Omental fat pad (tissue), 4 donors: ENCODE results near the gene YAP1. TPM values are rescaled to one million over a fixed set of nuclear protein-coding genes. Genes with fewer than 3 reads are reported as not detected.

ENCODE experiments used
- ATAC-seq: fragments of 150-250 bp; one replicate; pipeline ENCODE4 v1.9.1; 2016; ENCODE audit warnings: mild to moderate bottlenecking, moderate library complexity; ENCODE audit not compliant: low FRiP score
- DNase-seq: peaks from one replicate; pipeline ENCODE4 v3.0.0-alpha.2; 2019; ENCODE audit warnings: low spot score
- total RNA-seq, 4 donors: library from RNA; depleted of rRNA; stranded (reverse); fragments of >200 nt; gene quantifications; one replicate each; pipeline ENCODE4 v1.1.0, GENCODE V29; 2016
- TF ChIP-seq, protein P1 (sequence below), 3 donors: fragments of 450-650 bp; IDR thresholded peaks; one replicate each; pipeline ENCODE4 v1.5.1; 2016 to 2017; ENCODE audit warnings: antibody characterized with exemption in 3 of 3, mild to moderate bottlenecking in 3 of 3, moderate library complexity in 2 of 3

The YAP1 gene
- total RNA-seq, 4 donors from 2014 or later, result 102 to 152 (median 130) TPM

- TF ChIP-seq, protein P1, sequence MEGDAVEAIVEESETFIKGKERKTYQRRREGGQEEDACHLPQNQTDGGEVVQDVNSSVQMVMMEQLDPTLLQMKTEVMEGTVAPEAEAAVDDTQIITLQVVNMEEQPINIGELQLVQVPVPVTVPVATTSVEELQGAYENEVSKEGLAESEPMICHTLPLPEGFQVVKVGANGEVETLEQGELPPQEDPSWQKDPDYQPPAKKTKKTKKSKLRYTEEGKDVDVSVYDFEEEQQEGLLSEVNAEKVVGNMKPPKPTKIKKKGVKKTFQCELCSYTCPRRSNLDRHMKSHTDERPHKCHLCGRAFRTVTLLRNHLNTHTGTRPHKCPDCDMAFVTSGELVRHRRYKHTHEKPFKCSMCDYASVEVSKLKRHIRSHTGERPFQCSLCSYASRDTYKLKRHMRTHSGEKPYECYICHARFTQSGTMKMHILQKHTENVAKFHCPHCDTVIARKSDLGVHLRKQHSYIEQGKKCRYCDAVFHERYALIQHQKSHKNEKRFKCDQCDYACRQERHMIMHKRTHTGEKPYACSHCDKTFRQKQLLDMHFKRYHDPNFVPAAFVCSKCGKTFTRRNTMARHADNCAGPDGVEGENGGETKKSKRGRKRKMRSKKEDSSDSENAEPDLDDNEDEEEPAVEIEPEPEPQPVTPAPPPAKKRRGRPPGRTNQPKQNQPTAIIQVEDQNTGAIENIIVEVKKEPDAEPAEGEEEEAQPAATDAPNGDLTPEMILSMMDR (IDR thresholded peaks at IDR 0.05), result no peak
- ATAC-seq (no peak), DNase-seq (no peak)
Measured at GRCh38 chr11:102204174-102204573, 93.9 kb downstream of the YAP1 start.

GRCh38 chr11:102205805-102206204 is 95.6 kb downstream of the YAP1 start:
- ATAC-seq (no peak), DNase-seq (no peak)
- TF ChIP-seq, protein P1 (IDR thresholded peaks at IDR 0.05), result no peak

GRCh38 chr11:102208835-102209234 is 98.6 kb downstream of the YAP1 start:
- DNase-seq (no peak), ATAC-seq (no peak)
- TF ChIP-seq, protein P1 (IDR thresholded peaks at IDR 0.05), result no peak

GRCh38 chr11:102214623-102215022 is 104.4 kb downstream of the YAP1 start:
- ATAC-seq (no peak), DNase-seq (no peak)
- TF ChIP-seq, protein P1 (IDR thresholded peaks at IDR 0.05), result no peak

DNA sequence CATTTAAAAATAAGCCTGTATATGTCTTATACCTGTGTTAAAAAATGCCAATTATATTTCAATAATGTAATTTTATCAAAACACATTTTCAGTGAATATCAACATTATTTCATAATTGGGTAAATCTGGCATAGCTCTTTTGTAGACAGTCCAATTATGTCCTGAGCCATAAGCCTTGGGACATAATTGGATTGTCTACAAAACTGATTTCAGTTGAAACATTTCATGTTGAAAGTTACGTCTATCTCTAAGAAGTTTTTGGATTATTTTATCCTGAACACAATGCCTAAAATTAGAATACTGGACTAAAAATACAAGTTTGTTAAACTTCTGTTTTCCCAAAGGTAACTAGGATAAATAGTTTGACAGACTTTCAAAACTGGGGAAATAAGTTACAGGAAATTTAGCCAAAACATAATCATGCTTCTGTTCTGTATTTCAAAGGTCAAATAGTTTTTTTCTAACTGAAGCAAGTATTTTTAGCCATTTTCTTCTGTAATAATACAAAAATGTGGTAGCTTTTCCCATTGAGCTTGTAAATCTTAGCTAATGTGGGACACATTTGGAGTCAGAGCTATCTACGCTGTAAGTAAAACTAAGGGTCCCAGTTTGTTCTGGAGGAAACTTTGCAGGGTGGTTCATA is 106.3 kb downstream of the YAP1 start:
- no peak for ATAC-seq
- DNase-seq, result no peak
- TF ChIP-seq, protein P1 (IDR thresholded peaks at IDR 0.05), result no peak

- no peak for DNase-seq
- TF ChIP-seq, protein P1 (IDR thresholded peaks at IDR 0.05), result no peak
Measured at GRCh38 chr11:102220728-102221467, 110.7 kb downstream of the YAP1 start.

DNA sequence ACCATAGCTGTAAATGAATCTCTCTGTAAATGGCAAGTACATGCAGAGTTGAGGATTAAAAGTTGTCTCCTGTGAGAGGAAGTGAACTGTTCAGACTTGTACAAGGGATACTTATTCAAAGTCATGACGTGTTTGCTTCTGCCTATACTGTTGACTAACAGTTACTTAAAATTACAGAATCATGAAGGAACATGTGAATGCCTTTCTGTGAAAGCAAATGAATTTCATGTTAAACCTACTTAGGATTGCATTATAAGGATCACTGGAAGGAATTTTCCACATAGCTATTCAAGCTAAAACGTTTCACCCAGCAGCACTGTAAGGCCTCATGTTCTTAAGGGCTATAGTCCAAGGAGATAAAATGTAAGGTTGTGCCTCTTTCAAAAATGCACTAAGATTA is 113.6 kb downstream of the YAP1 start:
- TF ChIP-seq, protein P1 (IDR thresholded peaks at IDR 0.05), result no peak
- ATAC-seq (peak; percentile 54), DNase-seq (no peak)

More at GRCh38 chr11:102220728-102221467, 110.7 kb downstream of the YAP1 start:
- ATAC-seq, result no peak
